IMR-90 (cell line): ENCODE measurements around the gene HEATR1. TPM values are rescaled to one million over a fixed set of nuclear protein-coding genes. Genes with fewer than 3 reads are reported as not detected.

Experiments
- ATAC-seq: fragments of 200-7000 bp; cut with Tn5 transposase; 2 replicates; pipeline ENCODE4 v1.9.1; 2020; ENCODE audit warnings: low read depth, mild to moderate bottlenecking, moderate library complexity
- BruUV-seq: library from RNA; stranded (reverse); fragments of 400-500 nt; replicated peaks from 2 replicates; lab custom pipeline; 2021; lab: Mats Ljungman, UMichigan
- CTCF ChIA-PET: fragments of 300-600 bp; formaldehyde crosslinking; extraction: SDS; loops from one replicate; lab custom pipeline; 2021; ENCODE audit warnings: antibody characterized with exemption; lab: Yijun Ruan, JAX
- POLR2A ChIA-PET: fragments of 300-600 bp; sonication (Branson Sonifier 250); formaldehyde crosslinking; loops from one replicate; lab custom pipeline; 2022; ENCODE audit warnings: antibody characterized with exemption; ENCODE audit not compliant: unreplicated experiment; lab: Charles Lee
- DNase-seq: peaks from one replicate; pipeline ENCODE4 v3.0.0; 2013
- H2AFZ ChIP-seq: replicated peaks from 2 replicates; pipeline ENCODE3; 2013; ENCODE audit warnings: low read length, mild to moderate bottlenecking; ENCODE audit not compliant: poor library complexity
- H2AK5ac ChIP-seq: 2 replicates; pipeline ENCODE4 v1.6.1; 2013; ENCODE audit warnings: low read depth, low read length, inconsistent platforms
- H2AK9ac ChIP-seq: replicated peaks from 2 replicates; pipeline ENCODE3; 2013; ENCODE audit warnings: mild to moderate bottlenecking, low read depth, low read length, moderate library complexity; ENCODE audit not compliant: poor library complexity
- H2BK120ac ChIP-seq: 2 replicates; pipeline ENCODE4 v1.6.1; 2013; ENCODE audit warnings: low read depth, low read length, inconsistent platforms
- H2BK15ac ChIP-seq: 3 replicates; pipeline ENCODE4 v1.6.1; 2013; ENCODE audit warnings: low read depth, low read length, inconsistent platforms
- H2BK20ac ChIP-seq: 2 replicates; pipeline ENCODE4 v1.6.1; 2013; ENCODE audit warnings: low read depth, mild to moderate bottlenecking, inconsistent platforms, low read length, moderate library complexity
- H2BK5ac ChIP-seq: 2 replicates; pipeline ENCODE4 v1.6.1; 2013; ENCODE audit warnings: mild to moderate bottlenecking, low read depth, low read length, inconsistent platforms; ENCODE audit not compliant: poor library complexity, severe bottlenecking
- H3K14ac ChIP-seq: replicated peaks from 2 replicates; pipeline ENCODE4 v1.6.1; 2013; ENCODE audit warnings: low read depth, low read length, inconsistent platforms
- H3K18ac ChIP-seq: 2 replicates; pipeline ENCODE4 v1.6.1; 2013; ENCODE audit warnings: low read depth, low read length, control low read depth
- H3K23ac ChIP-seq: 2 replicates; pipeline ENCODE4 v1.6.1; 2013; ENCODE audit warnings: low read depth, low read length, inconsistent platforms
- H3K27ac ChIP-seq: 2 replicates; pipeline ENCODE4 v1.5.1; 2013; ENCODE audit warnings: mild to moderate bottlenecking, control low read depth, low read length; ENCODE audit not compliant: insufficient read depth
- H3K27me3 ChIP-seq: 2 replicates; pipeline ENCODE4 v1.6.1; 2013; ENCODE audit warnings: low read length; ENCODE audit not compliant: control insufficient read depth, insufficient read depth
- H3K36me3 ChIP-seq: 2 replicates; pipeline ENCODE4 v1.6.1; 2013; ENCODE audit warnings: low read length, mixed read lengths; ENCODE audit not compliant: control insufficient read depth, insufficient read depth
- H3K4ac ChIP-seq: 2 replicates; pipeline ENCODE4 v1.6.1; 2013; ENCODE audit warnings: low read depth, low read length, inconsistent platforms
- H3K4me1 ChIP-seq: 2 replicates; pipeline ENCODE4 v1.6.1; 2013; ENCODE audit warnings: low read length, mixed read lengths; ENCODE audit not compliant: control insufficient read depth, insufficient read depth
- H3K4me2 ChIP-seq: 2 replicates; pipeline ENCODE4 v1.6.1; 2013; ENCODE audit warnings: low read depth, mild to moderate bottlenecking, control low read depth, low read length, moderate library complexity
- H3K4me3 ChIP-seq: 2 replicates; pipeline ENCODE4 v1.5.1; 2013; ENCODE audit warnings: low read depth, mild to moderate bottlenecking, control low read depth, low read length, moderate library complexity; ENCODE audit not compliant: insufficient read depth
- H3K56ac ChIP-seq: 2 replicates; pipeline ENCODE4 v1.6.1; 2013; ENCODE audit warnings: low read length, inconsistent platforms; ENCODE audit not compliant: insufficient read depth; ENCODE audit errors: extremely low read depth
- H3K79me1 ChIP-seq, 2 experiments: 2 replicates each; pipeline ENCODE4 v1.6.1; 2013; ENCODE audit warnings: low read length in 2 of 2, inconsistent platforms in 1 of 2, low read depth in 1 of 2
- H3K9ac ChIP-seq: 2 replicates; pipeline ENCODE4 v1.6.1; 2013; ENCODE audit warnings: low read depth, low read length, control low read depth
- H3K9me1 ChIP-seq: 2 replicates; pipeline ENCODE4 v1.6.1; 2013; ENCODE audit warnings: low read length, inconsistent platforms; ENCODE audit not compliant: insufficient read depth
- H3K9me3 ChIP-seq: 2 replicates; pipeline ENCODE4 v1.6.1; 2013; ENCODE audit warnings: low read length; ENCODE audit not compliant: control insufficient read depth, insufficient read depth
- H4K20me1 ChIP-seq: 2 replicates; pipeline ENCODE4 v1.6.1; 2013; ENCODE audit warnings: low read length, inconsistent platforms; ENCODE audit not compliant: insufficient read depth
- H4K5ac ChIP-seq: 2 replicates; pipeline ENCODE4 v1.6.1; 2013; ENCODE audit warnings: mild to moderate bottlenecking, low read depth, low read length, control low read depth
- H4K8ac ChIP-seq, 2 experiments: 2 replicates each; pipeline ENCODE4 v1.6.1; 2013; ENCODE audit warnings: low read depth in 2 of 2, low read length in 2 of 2, control low read depth in 1 of 2, inconsistent platforms in 1 of 2
- H4K91ac ChIP-seq: 2 replicates; pipeline ENCODE4 v1.6.1; 2013; ENCODE audit warnings: low read depth, low read length, inconsistent platforms; ENCODE audit not compliant: insufficient read depth
- CEBPB ChIP-seq: IDR thresholded peaks from 2 replicates; pipeline ENCODE4 v1.6.1; 2012; ENCODE audit warnings: low read depth, low read length, improper control_type of control experiment
- CHD1 ChIP-seq: IDR thresholded peaks from 2 replicates; pipeline ENCODE4 v1.6.1; 2012; ENCODE audit warnings: low read depth, low read length, improper control_type of control experiment
- FOS ChIP-seq: fragments of 150-350 bp; IDR thresholded peaks from 2 replicates; pipeline ENCODE4 v1.6.1; 2016; ENCODE audit warnings: low read depth, low read length
- MAZ ChIP-seq: IDR thresholded peaks from 2 replicates; pipeline ENCODE4 v1.6.1; 2012; ENCODE audit warnings: low read depth, mild to moderate bottlenecking, low read length, improper control_type of control experiment, moderate library complexity, borderline replicate concordance
- NFE2L2 ChIP-seq: fragments of 150-350 bp; IDR thresholded peaks from 2 replicates; pipeline ENCODE4 v1.6.1; 2016; ENCODE audit warnings: low read depth, mild to moderate bottlenecking, low read length
- RAD21 ChIP-seq: IDR thresholded peaks from 2 replicates; pipeline ENCODE4 v1.6.1; 2012; ENCODE audit warnings: low read length, improper control_type of control experiment
- RCOR1 ChIP-seq: IDR thresholded peaks from 2 replicates; pipeline ENCODE4 v1.6.1; 2012; ENCODE audit warnings: mild to moderate bottlenecking, low read length, improper control_type of control experiment; ENCODE audit not compliant: insufficient replicate concordance
- SMC3 ChIP-seq: fragments of 150-350 bp; IDR thresholded peaks from 2 replicates; pipeline ENCODE4 v1.6.1; 2016; ENCODE audit warnings: low read depth, mild to moderate bottlenecking, antibody characterized with exemption, low read length, moderate library complexity
- WGBS, 2 experiments: methylation state at CpG; one replicate each; pipeline versions ENCODE4 v1.1.5 to v1.1.7; 2013; ENCODE audit warnings: missing lambda C conversion rate in 2 of 2; ENCODE audit not compliant: insufficient read length in 1 of 2; ENCODE audit errors: extremely low coverage in 2 of 2; 5-methylcytosine and 5-hydroxymethylcytosine counted together
- dilution Hi-C: fragments of 300-500 bp; cut with HindIII; formaldehyde crosslinking; loops from one replicate; pipeline ENCODE4 v1.14.3; 2018; ENCODE audit warnings: low sequenced_read_pairs; ENCODE audit not compliant: unreplicated experiment
- in situ Hi-C: fragments of 300-500 bp; cut with MboI; formaldehyde crosslinking; loops from 3 replicates; pipeline ENCODE4 v1.14.3; 2019; ENCODE audit warnings: low sequenced_read_pairs, inconsistent platforms, mixed read lengths
- intact Hi-C: fragments of 100-400 bp; cut with micrococcal nuclease; formaldehyde crosslinking; loops from 2 replicates; pipeline ENCODE4 v1.10.0; 2022
- polyA plus RNA-seq, 3 experiments: library from polyadenylated mRNA; depleted of rRNA; stranded (reverse); fragments of >200 nt; gene quantifications; 2 replicates each; pipeline ENCODE4 v1.2.3, GENCODE V29; 2012; ENCODE audit warnings: low replicate concordance in 1 of 3
- total RNA-seq: library from RNA; depleted of rRNA; stranded (reverse); fragments of >200 nt; gene quantifications from 2 replicates; pipeline ENCODE4 v1.2.3, GENCODE V29; 2012
- TF ChIP-seq, protein P1 (sequence below): conservative IDR thresholded peaks from 2 replicates; pipeline ENCODE4 v1.5.1; 2012; ENCODE audit warnings: mild to moderate bottlenecking, low read depth, low read length, improper control_type of control experiment
- TF ChIP-seq, protein P2 (sequence below): fragments of 150-350 bp; IDR thresholded peaks from 2 replicates; pipeline ENCODE4 v1.6.1; 2017; ENCODE audit warnings: mild to moderate bottlenecking, antibody characterized with exemption, low read length, low read depth
- TF ChIP-seq, protein P3 (sequence below): fragments of 150-350 bp; IDR thresholded peaks from 2 replicates; pipeline ENCODE4 v1.6.1; 2016; ENCODE audit warnings: low read depth, mild to moderate bottlenecking, low read length, moderate library complexity, borderline replicate concordance

HEATR1 gene
- total and polyA plus RNA-seq, 2 of the 4 experiments (the other 2 are of a cell fraction) = 8.5 to 53.8 TPM

DNA sequence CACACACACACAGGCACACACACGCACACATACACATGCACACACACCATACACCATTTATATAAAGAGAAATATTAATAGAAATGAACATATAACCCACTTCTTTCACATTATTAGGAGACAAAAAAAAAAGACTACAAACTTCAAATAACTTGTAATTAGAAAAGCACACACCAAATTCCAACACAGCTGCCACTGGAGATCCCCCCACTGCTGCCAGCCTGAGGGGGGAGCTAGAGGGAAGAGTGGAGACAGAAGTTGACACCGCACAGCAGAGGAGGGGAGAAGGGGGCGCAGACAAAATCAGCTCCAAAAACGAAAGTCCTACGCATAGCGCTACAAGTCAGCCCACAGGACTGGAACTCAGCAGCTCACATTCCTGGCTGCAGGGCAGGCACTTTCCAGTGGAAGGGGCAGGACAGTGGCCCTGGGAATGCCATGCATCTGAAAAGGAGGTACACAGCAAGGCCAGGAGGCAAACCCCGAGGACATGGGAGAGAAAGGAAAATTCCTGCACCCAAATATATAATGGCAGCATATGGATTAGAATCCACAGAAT lies 44.0 kb downstream of the HEATR1 start:
- Histone ChIP-seq H3K79me1 (peaks cover 0 to 3% of the 10 kb centered on the region in 2 experiments; a peak in 1 of 4 replicates), H3K4me3 (no peak overlapping the region), H3K18ac (no peak overlapping the region), H3K9me3 (no peaks in the 10 kb centered on the region), H3K4me2 (no peak overlapping the region), H3K23ac (no peak overlapping the region), H2AK5ac (no peak overlapping the region), H3K14ac (no peak overlapping the region), H3K4me1 (no peaks in the 10 kb centered on the region), H2AK9ac (no peak overlapping the region), H4K5ac (no peak overlapping the region), H3K4ac (no peak overlapping the region), H4K91ac (no peak overlapping the region), H2BK5ac (no peak overlapping the region), H2BK20ac (no peak overlapping the region), H2AFZ (no peak overlapping the region), H3K9me1 (no peaks in the 10 kb centered on the region), H3K27me3 (no peaks in the 10 kb centered on the region), H2BK15ac (no peak overlapping the region), H3K27ac (no peak overlapping the region), H3K56ac (no peak overlapping the region), H4K20me1 (no peaks in the 10 kb centered on the region), H2BK120ac (no peak overlapping the region), H4K8ac (no peak overlapping the region), H3K9ac (no peak overlapping the region), H3K36me3 (peaks cover 51% of the 10 kb centered on the region)
- dilution Hi-C loops (no loop called here), in situ Hi-C loops (no loop called here), intact Hi-C loops (loop anchor here (5.0 kb wide), 1 partner anchor 37 kb away; no protein-coding TSS in a partner anchor)
- TF ChIP-seq, protein P1, sequence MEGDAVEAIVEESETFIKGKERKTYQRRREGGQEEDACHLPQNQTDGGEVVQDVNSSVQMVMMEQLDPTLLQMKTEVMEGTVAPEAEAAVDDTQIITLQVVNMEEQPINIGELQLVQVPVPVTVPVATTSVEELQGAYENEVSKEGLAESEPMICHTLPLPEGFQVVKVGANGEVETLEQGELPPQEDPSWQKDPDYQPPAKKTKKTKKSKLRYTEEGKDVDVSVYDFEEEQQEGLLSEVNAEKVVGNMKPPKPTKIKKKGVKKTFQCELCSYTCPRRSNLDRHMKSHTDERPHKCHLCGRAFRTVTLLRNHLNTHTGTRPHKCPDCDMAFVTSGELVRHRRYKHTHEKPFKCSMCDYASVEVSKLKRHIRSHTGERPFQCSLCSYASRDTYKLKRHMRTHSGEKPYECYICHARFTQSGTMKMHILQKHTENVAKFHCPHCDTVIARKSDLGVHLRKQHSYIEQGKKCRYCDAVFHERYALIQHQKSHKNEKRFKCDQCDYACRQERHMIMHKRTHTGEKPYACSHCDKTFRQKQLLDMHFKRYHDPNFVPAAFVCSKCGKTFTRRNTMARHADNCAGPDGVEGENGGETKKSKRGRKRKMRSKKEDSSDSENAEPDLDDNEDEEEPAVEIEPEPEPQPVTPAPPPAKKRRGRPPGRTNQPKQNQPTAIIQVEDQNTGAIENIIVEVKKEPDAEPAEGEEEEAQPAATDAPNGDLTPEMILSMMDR = no peak
- TF ChIP-seq RAD21 (no peak), CEBPB (no peak), FOS (no peak), CHD1 (no peak), MAZ (no peak), NFE2L2 (no peak), RCOR1 (no peak), SMC3 (no peak)
- TF ChIP-seq, protein P2, sequence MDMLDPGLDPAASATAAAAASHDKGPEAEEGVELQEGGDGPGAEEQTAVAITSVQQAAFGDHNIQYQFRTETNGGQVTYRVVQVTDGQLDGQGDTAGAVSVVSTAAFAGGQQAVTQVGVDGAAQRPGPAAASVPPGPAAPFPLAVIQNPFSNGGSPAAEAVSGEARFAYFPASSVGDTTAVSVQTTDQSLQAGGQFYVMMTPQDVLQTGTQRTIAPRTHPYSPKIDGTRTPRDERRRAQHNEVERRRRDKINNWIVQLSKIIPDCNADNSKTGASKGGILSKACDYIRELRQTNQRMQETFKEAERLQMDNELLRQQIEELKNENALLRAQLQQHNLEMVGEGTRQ = no peak
- TF ChIP-seq, protein P3, sequence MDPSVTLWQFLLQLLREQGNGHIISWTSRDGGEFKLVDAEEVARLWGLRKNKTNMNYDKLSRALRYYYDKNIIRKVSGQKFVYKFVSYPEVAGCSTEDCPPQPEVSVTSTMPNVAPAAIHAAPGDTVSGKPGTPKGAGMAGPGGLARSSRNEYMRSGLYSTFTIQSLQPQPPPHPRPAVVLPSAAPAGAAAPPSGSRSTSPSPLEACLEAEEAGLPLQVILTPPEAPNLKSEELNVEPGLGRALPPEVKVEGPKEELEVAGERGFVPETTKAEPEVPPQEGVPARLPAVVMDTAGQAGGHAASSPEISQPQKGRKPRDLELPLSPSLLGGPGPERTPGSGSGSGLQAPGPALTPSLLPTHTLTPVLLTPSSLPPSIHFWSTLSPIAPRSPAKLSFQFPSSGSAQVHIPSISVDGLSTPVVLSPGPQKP = no peak
- ATAC-seq (no peak), DNase-seq (no peak)
- WGBS, 2 experiments = 100% methylated on average over 4 of the region's 7 CpGs; no CpG with 5 or more reads in 1 of the 2 experiments
- ChIA-PET CTCF (interaction anchor here (0.7 kb wide), 1 partner anchor 662 kb away, joined by 3 read pairs; no protein-coding TSS in a partner anchor), POLR2A (no interaction called here)
- no TSS peak for BruUV-seq
